HepG2 (cell line): ENCODE measurements around the gene PHB1. TPM values are rescaled to one million over a fixed set of nuclear protein-coding genes. Genes with fewer than 3 reads are reported as not detected.

Source experiments
- CEBPG ChIP-seq: IDR thresholded peaks from 2 replicates; pipeline ENCODE4 v1.6.1; 2016
- DR1 ChIP-seq: sonication (generic); formaldehyde crosslinking; IDR thresholded peaks from 2 replicates; pipeline ENCODE4 v1.8.0; 2021; ENCODE audit warnings: mild to moderate bottlenecking, missing genetic modification reagents, inconsistent platforms
- GATAD1 ChIP-seq: IDR thresholded peaks from 2 replicates; pipeline ENCODE4 v1.6.1; 2016; ENCODE audit warnings: missing genetic modification reagents, missing compliant biosample characterization
- HINFP ChIP-seq: sonication (generic); formaldehyde crosslinking; IDR thresholded peaks from 2 replicates; pipeline ENCODE4 v1.4.0; 2020; ENCODE audit warnings: low read depth, mild to moderate bottlenecking, missing genetic modification reagents
- HNRNPUL1 ChIP-seq: fragments of 200-400 bp; formaldehyde crosslinking; IDR thresholded peaks from 2 replicates; pipeline ENCODE4 v1.6.1; 2017; ENCODE audit warnings: low read depth, mild to moderate bottlenecking, low read length, moderate library complexity
- JUND ChIP-seq: sonication (generic); formaldehyde crosslinking; IDR thresholded peaks from 2 replicates; pipeline ENCODE4 v1.8.0; 2022; ENCODE audit warnings: mild to moderate bottlenecking, missing genetic modification reagents
- KDM4B ChIP-seq: sonication (generic); formaldehyde crosslinking; IDR thresholded peaks from 2 replicates; pipeline ENCODE4 v1.4.0; 2020; ENCODE audit warnings: missing genetic modification reagents
- NFKB2 ChIP-seq: sonication (generic); formaldehyde crosslinking; IDR thresholded peaks from 2 replicates; pipeline ENCODE4 v1.4.0; 2020; ENCODE audit warnings: missing genetic modification reagents, borderline replicate concordance
- NFYB ChIP-seq: sonication (generic); formaldehyde crosslinking; IDR thresholded peaks from 2 replicates; pipeline ENCODE4 v1.4.0; 2020; ENCODE audit warnings: missing genetic modification reagents
- PAWR ChIP-seq: sonication (generic); formaldehyde crosslinking; IDR thresholded peaks from 2 replicates; pipeline ENCODE4 v1.4.0; 2020; ENCODE audit warnings: missing genetic modification reagents, mild to moderate bottlenecking, borderline replicate concordance
- RBM39 ChIP-seq: fragments of 200-400 bp; formaldehyde crosslinking; IDR thresholded peaks from one replicate; pipeline ENCODE4 v1.6.1; 2018; ENCODE audit warnings: antibody characterized with exemption, mild to moderate bottlenecking, low read depth, low read length; ENCODE audit not compliant: poor library complexity, severe bottlenecking
- SOX6 ChIP-seq, 2 experiments: fragments of 450-650 bp in 1 of 2; sonication (generic) in 1 of 2; formaldehyde crosslinking in 1 of 2; IDR thresholded peaks; 2 replicates each; pipeline versions ENCODE4 v1.4.0 to v1.6.1; 2017 to 2020; ENCODE audit warnings: antibody characterized with exemption in 1 of 2, mild to moderate bottlenecking in 1 of 2, missing genetic modification reagents in 1 of 2
- TAF15 ChIP-seq: fragments of 200-400 bp; formaldehyde crosslinking; IDR thresholded peaks from one replicate; pipeline ENCODE4 v1.6.1; 2018; ENCODE audit warnings: mild to moderate bottlenecking, low read depth, low read length; ENCODE audit not compliant: poor library complexity, severe bottlenecking
- TMF1 ChIP-seq: sonication (generic); formaldehyde crosslinking; IDR thresholded peaks from 2 replicates; pipeline ENCODE4 v1.8.1; 2022; ENCODE audit warnings: low read depth, missing genetic modification reagents
- ZBTB26 ChIP-seq: IDR thresholded peaks from 2 replicates; pipeline ENCODE4 v1.6.1; 2016; ENCODE audit warnings: missing compliant biosample characterization, missing genetic modification reagents, borderline replicate concordance
- ZKSCAN8 ChIP-seq: IDR thresholded peaks from 2 replicates; pipeline ENCODE4 v1.6.1; 2016; ENCODE audit warnings: borderline replicate concordance, missing genetic modification reagents, missing compliant biosample characterization
- ZNF224 ChIP-seq: sonication (generic); formaldehyde crosslinking; IDR thresholded peaks from 2 replicates; pipeline ENCODE4 v1.5.0; 2020; ENCODE audit warnings: mild to moderate bottlenecking, missing genetic modification reagents
- ZNF253 ChIP-seq: sonication (generic); formaldehyde crosslinking; IDR thresholded peaks from 2 replicates; pipeline ENCODE4 v1.8.0; 2022; ENCODE audit warnings: mild to moderate bottlenecking, missing genetic modification reagents, borderline replicate concordance
- ZNF263 ChIP-seq: sonication (generic); formaldehyde crosslinking; IDR thresholded peaks from 2 replicates; pipeline ENCODE4 v1.4.0; 2020; ENCODE audit warnings: missing genetic modification reagents
- ZNF446 ChIP-seq: sonication (generic); formaldehyde crosslinking; IDR thresholded peaks from 2 replicates; pipeline ENCODE4 v1.5.0; 2020; ENCODE audit warnings: mild to moderate bottlenecking, missing genetic modification reagents
- ZNF569 ChIP-seq: sonication (generic); formaldehyde crosslinking; IDR thresholded peaks from 2 replicates; pipeline ENCODE4 v1.5.0; 2020; ENCODE audit warnings: mild to moderate bottlenecking, missing genetic modification reagents, moderate library complexity, borderline replicate concordance
- ZNF704 ChIP-seq: sonication (generic); formaldehyde crosslinking; IDR thresholded peaks from 2 replicates; pipeline ENCODE4 v1.8.1; 2023; ENCODE audit warnings: mild to moderate bottlenecking, inconsistent platforms, moderate library complexity, missing genetic modification reagents, borderline replicate concordance
- ZNF768 ChIP-seq: sonication (generic); formaldehyde crosslinking; IDR thresholded peaks from 2 replicates; pipeline ENCODE4 v1.4.0; 2020; ENCODE audit warnings: missing genetic modification reagents
- ZSCAN21 ChIP-seq: sonication (generic); formaldehyde crosslinking; IDR thresholded peaks from 2 replicates; pipeline ENCODE4 v1.8.0; 2022; ENCODE audit warnings: mild to moderate bottlenecking, missing genetic modification reagents, moderate library complexity, borderline replicate concordance
- polyA plus RNA-seq, 8 experiments: library from polyadenylated mRNA; depleted of rRNA in 3 of 8; stranded (reverse) in 7 of 8; unstranded in 1 of 8; fragments of >200 nt; fragmentation: Illumina TruSeq in 4 of 8; extraction: Trizol in 4 of 8; gene quantifications; 2 replicates each; pipeline versions ENCODE4 v1.2.1 to v1.2.3, GENCODE V29; 2011 to 2016; ENCODE audit warnings: low read depth in 4 of 8, missing spikeins in 1 of 8, mixed read lengths in 1 of 8; ENCODE audit not compliant: insufficient read depth in 1 of 8
- total RNA-seq, 5 experiments: library from RNA; depleted of rRNA; stranded (reverse); fragments of >200 nt; fragmentation: Illumina TruSeq; extraction: Trizol; gene quantifications; 2 replicates each; pipeline ENCODE4 v1.2.3, GENCODE V29; 2016; ENCODE audit warnings: low read depth in 1 of 5

PHB1 gene
- total and polyA plus RNA-seq, 2 of the 13 experiments (the other 11 are each of a cell fraction or from before 2014, with no cell fraction given) = 515 to 688 TPM

- TF ChIP-seq SOX6 (IDR thresholded peaks at IDR 0.05) = no peak
- peak; percentile 67 for TF ChIP-seq SOX6 (CRISPR knock-in tag; IDR thresholded peaks at IDR 0.05)
- TF ChIP-seq ZNF224 = peak; percentile 89; the same call in 1 of the 2 replicates
- TF ChIP-seq CEBPG (CRISPR knock-in tag) = peak; percentile 6; the same call in 1 of the 2 replicates
- TF ChIP-seq GATAD1 (CRISPR knock-in tag) = peak; percentile 97
- peak; percentile 39; the same call in 1 of the 2 replicates for TF ChIP-seq ZKSCAN8 (CRISPR knock-in tag)
- peak; percentile 90; the same call in 1 of the 2 replicates for TF ChIP-seq ZNF704 (CRISPR knock-in tag)
- no peak for TF ChIP-seq KDM4B (CRISPR knock-in tag)
- TF ChIP-seq PAWR (CRISPR knock-in tag) = 0 out of 2 replicates have a peak, but pooled peaks have one; percentile 46
- no peak; the same call in 1 of the 2 replicates for TF ChIP-seq ZNF263
- peak; percentile 98 for TF ChIP-seq NFYB (CRISPR knock-in tag)
- TF ChIP-seq TAF15 = no peak
- TF ChIP-seq DR1 (CRISPR knock-in tag) = no peak
- 0 out of 2 replicates have a peak, but pooled peaks have one; percentile 30 for TF ChIP-seq ZNF768 (CRISPR knock-in tag)
- TF ChIP-seq ZNF569 (CRISPR knock-in tag) = no peak
- peak; percentile 95; the same call in 1 of the 2 replicates for TF ChIP-seq NFKB2 (CRISPR knock-in tag)
- no peak for TF ChIP-seq RBM39
- TF ChIP-seq ZBTB26 = peak; percentile 42; the same call in 1 of the 2 replicates
- 0 out of 2 replicates have a peak, but pooled peaks have one; percentile 36 for TF ChIP-seq ZSCAN21 (CRISPR knock-in tag)
- peak; percentile 7; the same call in 1 of the 2 replicates for TF ChIP-seq ZNF253
- TF ChIP-seq JUND (CRISPR knock-in tag) = no peak
- no peak for TF ChIP-seq HNRNPUL1
- no peak for TF ChIP-seq ZNF446 (CRISPR knock-in tag)
- TF ChIP-seq HINFP = peak; percentile 83; the same call in 1 of the 2 replicates
- no peak for TF ChIP-seq TMF1 (CRISPR knock-in tag)
These were observed at the start of gene PHB1 (continued) for GRCh38 chr17:49414622-49415350.
